Osteocyte (in vitro differentiated cells): ENCODE measurements around the gene NPR3. TPM values are rescaled to one million over a fixed set of nuclear protein-coding genes. Genes with fewer than 3 reads are reported as not detected.
A peak's percentile ranks its signal among the peaks of the same experiment; 100 is the strongest.

Experiments used
- DNase-seq: peaks from one replicate; pipeline ENCODE4 v3.0.0; 2021; ENCODE audit warnings: mixed read lengths; ENCODE audit not compliant: unreplicated experiment; ENCODE audit errors: extremely low spot score
- H3K27ac Mint-ChIP-seq: one replicate; pipeline ENCODE4 v1.8.0; 2021; ENCODE audit warnings: mild to moderate bottlenecking, mixed read lengths; ENCODE audit not compliant: unreplicated experiment
- H3K27me3 Mint-ChIP-seq: one replicate; pipeline ENCODE4 v1.8.0; 2021; ENCODE audit warnings: mixed read lengths; ENCODE audit not compliant: unreplicated experiment
- H3K36me3 Mint-ChIP-seq: one replicate; pipeline ENCODE4 v1.8.0; 2021; ENCODE audit warnings: mixed read lengths; ENCODE audit not compliant: unreplicated experiment
- H3K4me1 Mint-ChIP-seq: one replicate; pipeline ENCODE4 v1.8.0; 2021; ENCODE audit warnings: mixed read lengths; ENCODE audit not compliant: unreplicated experiment
- H3K4me3 Mint-ChIP-seq: one replicate; pipeline ENCODE4 v1.8.0; 2021; ENCODE audit warnings: mild to moderate bottlenecking, moderate library complexity, mixed read lengths; ENCODE audit not compliant: unreplicated experiment
- H3K9me3 Mint-ChIP-seq: one replicate; pipeline ENCODE4 v1.8.0; 2021; ENCODE audit warnings: mixed read lengths; ENCODE audit not compliant: unreplicated experiment
- total RNA-seq: library from RNA; stranded (reverse); gene quantifications from 2 replicates; pipeline ENCODE4 v1.2.1, GENCODE V29; 2021
- TF ChIP-seq, protein P1 (sequence below): fragments of 200-600 bp; sonication (generic); IDR thresholded peaks from 2 replicates; pipeline ENCODE4 v1.5.0; 2021; ENCODE audit warnings: antibody characterized with exemption, mild to moderate bottlenecking, moderate library complexity

Gene NPR3
- total RNA-seq, 1 donor from 2014 or later: 97.4 TPM

DNA sequence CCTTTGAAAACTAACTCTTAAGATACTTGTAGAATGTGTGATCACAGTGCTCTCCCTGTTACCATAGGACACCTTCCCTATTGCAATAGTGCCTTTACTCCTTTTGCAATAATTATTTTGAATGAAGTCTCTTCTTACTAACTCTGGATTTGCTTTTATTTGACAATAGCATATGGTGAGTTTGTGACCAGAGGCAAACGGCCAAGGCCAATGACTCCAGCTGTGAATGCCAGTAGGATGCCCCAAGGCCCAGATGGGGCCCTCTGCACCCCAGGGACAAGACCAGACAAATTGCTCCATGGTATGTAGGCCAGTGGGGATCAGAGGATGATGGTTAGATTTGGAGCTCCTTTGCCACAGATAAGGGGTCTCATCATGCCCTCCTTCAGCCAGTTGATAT lies 116.9 kb downstream of the NPR3 start:
- TF ChIP-seq, protein P1, sequence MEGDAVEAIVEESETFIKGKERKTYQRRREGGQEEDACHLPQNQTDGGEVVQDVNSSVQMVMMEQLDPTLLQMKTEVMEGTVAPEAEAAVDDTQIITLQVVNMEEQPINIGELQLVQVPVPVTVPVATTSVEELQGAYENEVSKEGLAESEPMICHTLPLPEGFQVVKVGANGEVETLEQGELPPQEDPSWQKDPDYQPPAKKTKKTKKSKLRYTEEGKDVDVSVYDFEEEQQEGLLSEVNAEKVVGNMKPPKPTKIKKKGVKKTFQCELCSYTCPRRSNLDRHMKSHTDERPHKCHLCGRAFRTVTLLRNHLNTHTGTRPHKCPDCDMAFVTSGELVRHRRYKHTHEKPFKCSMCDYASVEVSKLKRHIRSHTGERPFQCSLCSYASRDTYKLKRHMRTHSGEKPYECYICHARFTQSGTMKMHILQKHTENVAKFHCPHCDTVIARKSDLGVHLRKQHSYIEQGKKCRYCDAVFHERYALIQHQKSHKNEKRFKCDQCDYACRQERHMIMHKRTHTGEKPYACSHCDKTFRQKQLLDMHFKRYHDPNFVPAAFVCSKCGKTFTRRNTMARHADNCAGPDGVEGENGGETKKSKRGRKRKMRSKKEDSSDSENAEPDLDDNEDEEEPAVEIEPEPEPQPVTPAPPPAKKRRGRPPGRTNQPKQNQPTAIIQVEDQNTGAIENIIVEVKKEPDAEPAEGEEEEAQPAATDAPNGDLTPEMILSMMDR: no peak
- Mint-ChIP-seq H3K36me3 (peaks cover 2% of the 10 kb centered on the region), H3K4me1 (peaks cover 38% of the 10 kb centered on the region), H3K27me3 (no peaks in the 10 kb centered on the region), H3K4me3 (no peak overlapping the region), H3K9me3 (no peaks in the 10 kb centered on the region), H3K27ac (peak overlapping the region; percentile 87)
- DNase-seq: no peak

DNA sequence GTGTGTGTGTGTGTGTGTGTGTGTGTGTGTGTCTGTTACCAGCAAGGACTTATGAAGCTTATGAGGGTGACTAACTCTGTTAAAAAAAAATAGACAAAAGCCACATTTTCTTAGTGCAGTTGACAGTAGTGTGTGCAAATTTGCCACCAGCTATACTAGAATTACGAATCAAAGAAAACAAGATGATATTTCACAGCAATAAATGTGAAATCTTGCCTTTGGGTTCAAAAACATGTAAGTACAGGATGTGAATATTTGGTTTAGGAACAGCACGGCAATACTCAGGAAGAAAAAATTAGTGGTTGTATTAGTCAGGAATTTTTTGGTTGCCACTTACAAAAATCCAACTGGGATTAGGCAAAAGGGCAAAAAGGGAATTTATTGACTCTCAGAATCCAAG lies 117.4 kb downstream of the NPR3 start:
- Mint-ChIP-seq H3K27ac (peak overlapping the region; percentile 87), H3K4me1 (peaks cover 40% of the 10 kb centered on the region), H3K4me3 (no peak overlapping the region), H3K27me3 (no peaks in the 10 kb centered on the region), H3K36me3 (peaks cover 2% of the 10 kb centered on the region), H3K9me3 (no peaks in the 10 kb centered on the region)
- TF ChIP-seq, protein P1: no peak
- DNase-seq: no peak

DNA sequence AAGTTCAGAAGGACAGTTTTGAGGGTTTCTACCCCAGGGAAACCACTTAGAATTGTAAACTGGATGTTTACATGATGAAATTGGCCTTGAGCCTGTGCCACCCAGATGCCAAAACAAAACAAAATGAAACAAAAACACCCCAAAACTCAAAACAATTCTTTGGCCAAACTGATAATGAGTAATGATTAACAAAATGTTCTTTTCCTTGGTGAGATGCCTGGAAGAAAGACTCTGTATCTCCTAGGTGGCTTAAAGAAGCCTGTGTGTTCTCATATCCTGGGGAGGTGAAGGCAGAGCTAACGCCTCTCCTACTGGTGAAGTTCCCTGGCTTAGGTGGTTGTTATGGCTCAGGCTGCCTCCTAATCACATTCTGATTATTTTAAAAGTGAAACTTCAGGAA lies 120.5 kb downstream of the NPR3 start:
- TF ChIP-seq, protein P1: no peak
- no peak overlapping the region for H3K27ac Mint-ChIP-seq
- no peak overlapping the region for H3K4me3 Mint-ChIP-seq
- no peak for DNase-seq
- H3K9me3 Mint-ChIP-seq: no peaks in the 10 kb centered on the region
- peaks cover 41% of the 10 kb centered on the region for H3K4me1 Mint-ChIP-seq
- H3K36me3 Mint-ChIP-seq: peaks cover 2% of the 10 kb centered on the region
- no peaks in the 10 kb centered on the region for H3K27me3 Mint-ChIP-seq

DNA sequence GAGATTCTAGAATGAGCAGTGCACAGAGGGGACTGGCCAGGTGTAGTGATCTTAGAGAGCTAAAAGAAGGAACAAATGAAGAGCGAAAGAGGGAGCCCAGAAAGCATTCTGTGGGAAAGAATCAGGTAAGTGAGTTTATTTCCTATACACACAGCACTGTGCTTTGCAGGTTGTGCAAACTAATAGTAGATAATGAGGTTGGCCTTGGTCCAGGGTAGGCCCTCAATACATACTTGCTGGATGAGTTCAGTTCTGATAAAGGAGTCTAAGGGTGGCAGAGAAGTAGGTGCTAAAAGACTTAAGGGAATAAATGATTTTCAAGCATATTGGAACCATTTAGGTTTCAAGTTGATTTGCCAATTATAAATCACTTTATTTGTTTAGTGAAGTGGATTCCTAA lies 122.0 kb downstream of the NPR3 start:
- Mint-ChIP-seq H3K4me3 (no peak overlapping the region), H3K36me3 (peaks cover 2% of the 10 kb centered on the region)

DNA sequence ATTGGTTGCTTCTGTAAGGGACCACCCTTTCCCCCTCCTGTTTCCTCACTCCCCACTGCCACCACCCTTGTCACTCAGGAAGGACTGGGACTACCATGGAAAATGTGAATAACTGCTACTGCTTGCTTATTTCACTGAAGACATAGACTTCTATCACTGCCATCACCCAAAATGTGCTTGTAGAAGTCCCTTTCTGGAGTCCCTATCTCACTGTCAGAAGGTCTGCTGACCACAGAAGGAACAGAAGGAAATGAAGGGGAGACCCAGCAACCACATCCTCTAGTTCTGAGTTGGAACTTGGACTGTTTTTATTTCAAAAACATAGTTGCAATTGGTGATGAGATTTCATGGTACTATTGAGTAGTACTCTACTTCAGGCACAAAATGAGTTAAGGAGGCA lies 122.5 kb downstream of the NPR3 start:
- H3K4me1 Mint-ChIP-seq: peaks cover 46% of the 10 kb centered on the region
- peaks cover 2% of the 10 kb centered on the region for H3K36me3 Mint-ChIP-seq
- no peaks in the 10 kb centered on the region for H3K27me3 Mint-ChIP-seq
- H3K9me3 Mint-ChIP-seq: no peaks in the 10 kb centered on the region
- H3K4me3 Mint-ChIP-seq: no peak overlapping the region
- no peak for DNase-seq
- H3K27ac Mint-ChIP-seq: no peak overlapping the region
- TF ChIP-seq, protein P1: no peak

More for the DNA sequence above, 122.0 kb downstream of the NPR3 start:
- Mint-ChIP-seq H3K4me1 (peaks cover 47% of the 10 kb centered on the region), H3K27ac (no peak overlapping the region), H3K9me3 (no peaks in the 10 kb centered on the region), H3K27me3 (no peaks in the 10 kb centered on the region)
- TF ChIP-seq, protein P1: no peak
- DNase-seq: no peak
